Activated CD8-positive, alpha-beta memory T cell treated with anti-CD3 and anti-CD28 coated beads, Interleukin-2, amount 50 U/mL, for 48 hours (primary cell): ENCODE data around the gene FBF1.

Experiments
- DNase-seq: peaks from one replicate; pipeline ENCODE4 v3.0.0-alpha.2; 2020

The FBF1 gene

GRCh38 chr17:75945211-75945610, 4.4 kb upstream of the FBF1 start:
- DNase-seq, result no peak

DNA sequence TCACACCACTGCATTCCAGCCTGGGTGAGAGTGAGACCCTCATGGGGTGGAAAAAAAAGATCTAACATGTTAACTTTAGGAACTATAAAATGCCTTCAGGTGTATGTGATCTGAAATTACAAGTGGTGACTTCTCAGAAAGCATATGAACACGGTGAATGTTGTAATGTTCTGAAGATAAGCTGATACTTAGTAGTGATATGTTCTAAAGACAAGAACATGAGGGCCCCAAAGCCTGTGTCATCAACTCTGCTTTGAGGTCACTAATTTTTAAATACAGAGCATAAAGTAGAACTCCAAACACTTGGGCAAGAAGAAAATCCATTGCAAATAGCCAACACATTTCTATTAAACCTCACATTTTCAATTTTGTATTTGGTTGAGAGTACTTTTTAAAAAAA, 2.6 kb upstream of the FBF1 start:
- no peak for DNase-seq

DNA sequence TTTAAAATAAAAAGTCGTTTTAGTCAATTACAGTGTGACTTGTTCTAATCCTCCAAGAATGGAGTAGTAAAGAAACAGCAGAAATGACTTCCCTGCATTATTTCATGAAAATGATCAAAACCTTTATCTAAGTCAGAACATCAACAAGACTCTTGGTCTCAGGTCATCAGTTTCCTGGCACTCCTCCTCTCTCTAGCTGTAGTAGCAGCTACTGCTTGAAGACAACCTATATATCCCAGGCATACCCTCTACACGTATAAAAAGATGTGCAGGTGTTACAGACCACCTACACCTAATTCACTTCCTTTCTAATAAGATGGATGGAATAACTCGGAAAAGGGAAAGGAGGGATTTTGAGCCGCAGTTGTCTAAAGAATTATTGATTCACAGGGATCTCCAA, 1.6 kb upstream of the FBF1 start:
- no peak for DNase-seq

GRCh38 chr17:75941442-75941819, 589 bp upstream of the FBF1 start:
- no peak for DNase-seq

GRCh38 chr17:75937652-75938051, 3.2 kb downstream of the FBF1 start:
- no peak for DNase-seq

DNA sequence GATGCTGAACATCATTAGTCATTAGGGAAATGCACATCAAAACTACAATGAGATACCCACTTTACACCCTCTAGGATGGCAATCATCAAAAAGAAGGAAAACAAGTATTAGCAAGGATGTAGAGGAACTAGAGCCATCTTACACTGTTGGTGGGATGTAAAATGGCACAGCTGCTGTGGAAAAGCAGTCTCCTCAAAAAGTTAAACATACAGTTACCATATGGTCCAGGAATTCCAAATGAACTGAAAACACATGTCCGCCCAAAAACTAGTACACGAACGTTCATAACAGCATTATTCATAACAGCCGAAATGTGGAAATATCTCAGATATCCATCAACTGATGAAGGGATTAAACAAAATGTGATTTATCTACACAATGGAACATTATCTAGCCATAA, 7.0 kb downstream of the FBF1 start:
- DNase-seq, result no peak

- DNase-seq, result no peak
Observed at GRCh38 chr17:75932852-75933251, 8.0 kb downstream of the FBF1 start.

GRCh38 chr17:75931062-75931461, 9.8 kb downstream of the FBF1 start:
- no peak for DNase-seq

GRCh38 chr17:75927286-75927922, 13.4 kb downstream of the FBF1 start:
- no peak for DNase-seq

- DNase-seq, result no peak
Observed at GRCh38 chr17:75926456-75926855, 14.4 kb downstream of the FBF1 start.

- no peak for DNase-seq
Observed at GRCh38 chr17:75925912-75926311, 14.9 kb downstream of the FBF1 start.

DNA sequence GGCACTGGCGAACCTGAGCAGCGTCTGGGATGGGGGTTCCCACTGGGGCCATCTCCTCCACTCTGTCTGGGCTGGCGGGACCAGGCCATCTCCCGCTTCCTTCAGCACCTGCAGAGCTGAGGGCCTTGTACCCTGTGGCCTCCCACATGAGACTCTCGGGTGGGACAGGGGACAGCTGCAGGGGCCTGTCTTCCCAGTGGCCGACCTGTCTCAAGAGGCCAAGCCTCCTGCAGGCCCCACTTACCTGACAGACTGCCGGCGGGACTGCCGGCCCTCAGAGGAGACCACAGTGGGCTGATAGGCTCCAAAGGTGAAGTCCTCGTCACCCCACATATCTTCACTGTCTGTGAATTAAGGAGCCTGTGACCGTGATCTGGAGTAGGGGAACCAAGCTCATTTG, 15.7 kb downstream of the FBF1 start:
- DNase-seq, result no peak

GRCh38 chr17:75922963-75923874, 17.6 kb downstream of the FBF1 start:
- DNase-seq, result no peak

DNA sequence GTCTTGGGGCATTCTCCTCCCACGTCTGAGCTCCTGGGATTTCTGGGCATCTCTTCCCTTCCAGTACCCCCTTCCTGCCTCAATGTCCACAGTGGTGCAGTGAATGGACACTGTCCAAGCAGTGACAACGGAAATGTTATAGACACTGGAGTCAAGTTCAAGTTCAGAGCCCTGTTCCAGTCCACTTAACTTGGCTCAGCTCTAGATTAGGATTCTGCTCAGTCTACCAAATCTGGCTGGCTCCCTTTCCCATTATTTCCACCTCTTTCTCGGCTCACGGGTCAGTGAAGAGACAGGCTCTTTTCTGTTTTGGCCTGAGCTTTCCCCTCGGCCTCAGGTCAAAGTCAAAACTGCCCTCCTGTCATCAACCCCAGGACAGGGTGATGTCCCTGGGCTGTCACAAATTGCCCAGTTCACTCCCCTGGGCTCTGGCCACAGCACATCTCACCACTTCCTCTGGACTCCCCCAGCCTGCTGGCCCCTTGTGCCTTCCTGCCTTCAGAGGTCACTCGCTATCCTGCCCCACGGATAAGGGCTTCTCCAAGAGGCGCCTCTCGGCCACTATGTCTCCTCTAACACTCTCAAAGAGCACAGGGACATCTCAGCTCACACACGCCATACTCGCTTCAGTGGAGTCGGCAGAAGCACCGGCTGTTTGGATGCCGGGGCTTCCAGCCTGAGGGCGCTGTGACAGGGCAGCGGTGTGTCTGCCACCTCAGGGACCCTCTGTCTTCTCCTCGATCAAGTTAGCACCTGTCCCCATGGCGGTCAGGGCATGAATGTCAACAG, 18.5 kb downstream of the FBF1 start:
- no peak for DNase-seq

DNA sequence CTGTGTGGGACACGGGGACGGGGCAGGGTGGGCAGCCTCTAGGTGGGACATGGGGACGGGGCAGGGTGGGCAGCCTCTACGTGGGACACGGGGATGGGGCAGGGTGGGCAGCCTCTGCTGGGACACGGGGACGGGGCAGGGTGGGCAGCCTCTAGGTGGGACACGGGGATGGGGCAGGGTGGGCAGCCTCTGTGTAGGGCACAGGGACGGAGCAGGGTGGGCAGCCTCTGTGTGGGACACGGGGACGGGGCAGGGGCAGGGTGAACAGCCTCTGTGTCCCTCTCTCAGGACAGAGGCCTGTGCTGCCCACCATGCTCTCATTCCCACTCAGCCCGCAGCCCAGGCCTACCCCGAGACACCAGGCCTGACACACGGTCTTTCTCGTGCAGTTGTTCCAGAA, 19.2 kb downstream of the FBF1 start:
- DNase-seq, result no peak

DNA sequence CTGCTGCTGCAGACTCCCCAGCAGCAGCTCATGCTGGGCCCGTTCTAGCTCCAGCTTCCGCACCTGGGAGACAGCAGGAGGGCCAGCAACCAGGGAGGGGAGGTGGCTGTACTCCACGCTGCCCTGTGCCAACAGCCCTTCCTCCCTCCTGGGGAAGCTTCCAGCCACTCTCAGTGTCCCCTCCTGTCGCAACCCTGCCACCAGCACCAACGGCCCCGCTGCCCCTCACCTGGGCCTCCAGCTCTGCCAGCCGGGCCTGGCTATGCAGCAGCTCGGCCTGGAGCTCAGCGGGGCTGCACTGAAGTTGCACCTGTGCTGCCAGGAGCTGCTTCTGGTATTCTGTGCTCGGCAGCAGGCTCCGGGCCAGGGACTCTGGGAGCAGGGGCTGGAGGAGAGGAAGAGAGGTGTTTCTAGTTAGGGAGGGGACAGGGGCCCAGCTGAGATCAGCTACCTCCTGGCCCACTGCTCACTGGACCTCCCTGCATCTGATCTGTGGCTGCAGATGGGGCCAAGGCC, 20.7 kb downstream of the FBF1 start:
- no peak for DNase-seq

- no peak for DNase-seq
Observed at GRCh38 chr17:75919611-75920010, 21.2 kb downstream of the FBF1 start.

DNA sequence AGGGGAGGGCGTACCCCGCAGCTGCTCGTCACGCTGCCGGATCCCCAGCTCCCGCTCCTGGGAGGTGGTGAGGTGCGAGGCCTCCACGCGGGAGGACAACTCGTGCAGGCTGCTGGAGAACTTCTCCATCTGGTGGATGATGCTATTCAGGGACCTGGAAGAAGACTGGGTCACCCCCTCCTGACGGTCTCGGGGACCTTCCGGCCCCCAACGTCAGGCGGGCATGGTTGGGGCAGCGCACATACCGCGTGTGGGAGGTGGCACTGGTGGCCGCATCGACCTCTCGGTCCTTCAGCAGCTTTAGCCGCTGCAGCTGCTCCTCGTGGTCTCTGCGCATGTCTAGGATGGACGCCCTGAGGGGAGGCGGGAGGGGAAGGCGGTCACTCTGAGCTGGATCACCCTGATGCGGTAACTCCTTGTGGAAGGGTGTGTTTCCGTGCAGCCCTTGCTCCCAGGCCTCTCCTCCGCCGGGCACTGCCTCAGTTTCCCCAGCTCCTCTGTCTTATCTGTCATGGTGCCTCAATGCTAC, 22.9 kb downstream of the FBF1 start:
- no peak for DNase-seq

- DNase-seq, result no peak
Observed at GRCh38 chr17:75917141-75917916, 23.5 kb downstream of the FBF1 start.

DNA sequence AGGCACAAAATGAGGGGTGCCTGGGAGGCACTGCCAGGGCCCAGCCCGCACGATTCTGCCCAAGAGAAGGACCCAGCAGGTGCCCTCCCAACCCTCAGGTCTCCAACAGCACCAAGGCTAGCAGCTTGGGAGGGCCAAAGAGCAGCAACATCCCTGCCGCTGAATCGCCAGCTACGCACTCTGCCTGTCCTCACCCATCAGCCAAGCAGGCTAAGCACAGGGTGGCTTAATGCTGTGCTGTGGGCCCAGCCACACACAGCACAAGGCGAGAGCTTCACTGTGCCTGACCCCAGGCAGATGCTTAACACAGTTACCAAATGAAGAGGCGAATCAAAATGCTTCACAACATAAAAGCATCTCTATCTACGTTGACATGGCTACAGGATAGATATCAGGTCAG, 25.6 kb downstream of the FBF1 start:
- no peak for DNase-seq

- DNase-seq, result no peak
Observed at GRCh38 chr17:75914643-75915267, 26.1 kb downstream of the FBF1 start.
